Measurements from ENCODE around the gene LBX2. TPM values are rescaled to one million over a fixed set of nuclear protein-coding genes. Genes with fewer than 3 reads are reported as not detected.

The LBX2 gene
- total and polyA plus RNA-seq, 4 donors: 0.75 to 1.7 (median 0.87) TPM

Other genes with a start within 250 kb of the LBX2 start
- 1 to 10 TPM; 6.2 to 7.3 TPM for gene SLC4A5, start 156.2 kb downstream of the LBX2 start, total RNA-seq
- gene SLC4A5, start 156.2 kb downstream of the LBX2 start, polyA plus RNA-seq: 1 to 10 TPM in 1 of 2 donors, not detected in 1; 1.6 TPM
- 100 to 1,000 TPM; 141 to 158 TPM for gene DCTN1, start 119.3 kb downstream of the LBX2 start, total RNA-seq
- gene DCTN1, start 119.3 kb downstream of the LBX2 start, polyA plus RNA-seq: 100 to 1,000 TPM in 1 of 2 donors, 10 to 100 TPM in 1; 73.8 to 106 TPM
- 1 to 10 TPM; 1.4 to 3.1 TPM for gene C2orf81, start 78.0 kb downstream of the LBX2 start, total RNA-seq
- gene C2orf81, start 78.0 kb downstream of the LBX2 start, polyA plus RNA-seq: 1 to 10 TPM; 1.3 to 4.5 TPM
- gene WDR54, start 77.9 kb downstream of the LBX2 start, total RNA-seq: 10 to 100 TPM in 1 of 2 donors, 1 to 10 TPM in 1; 6.3 to 10.2 TPM
- gene WDR54, start 77.9 kb downstream of the LBX2 start, polyA plus RNA-seq: 10 to 100 TPM in 1 of 2 donors, 1 to 10 TPM in 1; 6.5 to 19.9 TPM
- gene RTKN, start 57.7 kb downstream of the LBX2 start, total RNA-seq: 10 to 100 TPM; 11.7 to 27.7 TPM
- gene RTKN, start 57.7 kb downstream of the LBX2 start, polyA plus RNA-seq: 10 to 100 TPM; 10.3 to 19.5 TPM
- 10 to 100 TPM; 29.3 to 38.2 TPM for gene INO80B, start 44.5 kb downstream of the LBX2 start, total RNA-seq
- gene INO80B, start 44.5 kb downstream of the LBX2 start, polyA plus RNA-seq: 10 to 100 TPM; 18.2 to 60.9 TPM
- gene WBP1, start 41.2 kb downstream of the LBX2 start, total RNA-seq: 10 to 100 TPM; 38.1 to 56.5 TPM
- 100 to 1,000 TPM in 1 of 2 donors, 10 to 100 TPM in 1; 59.2 to 149 TPM for gene WBP1, start 41.2 kb downstream of the LBX2 start, polyA plus RNA-seq
- gene MOGS, start 34.2 kb downstream of the LBX2 start, total RNA-seq: 10 to 100 TPM; 33.4 to 45.1 TPM
- 10 to 100 TPM; 13.8 to 36.2 TPM for gene MOGS, start 34.2 kb downstream of the LBX2 start, polyA plus RNA-seq
- 10 to 100 TPM; 56.6 to 63.1 TPM for gene MRPL53, start 26.9 kb downstream of the LBX2 start, total RNA-seq
- 10 to 100 TPM; 55.1 to 55.8 TPM for gene MRPL53, start 26.9 kb downstream of the LBX2 start, polyA plus RNA-seq
- gene CCDC142, start 16.6 kb downstream of the LBX2 start, total RNA-seq: 10 to 100 TPM; 16.1 to 26.0 TPM
- 1 to 10 TPM; 3.4 to 9.3 TPM for gene CCDC142, start 16.6 kb downstream of the LBX2 start, polyA plus RNA-seq
- 10 to 100 TPM; 19.2 to 29.5 TPM for gene TTC31, start 16.5 kb downstream of the LBX2 start, total RNA-seq
- gene TTC31, start 16.5 kb downstream of the LBX2 start, polyA plus RNA-seq: 10 to 100 TPM in 1 of 2 donors, 1 to 10 TPM in 1; 4.0 to 18.4 TPM
- gene PCGF1, start 8.1 kb upstream of the LBX2 start, total RNA-seq: 10 to 100 TPM; 13.3 to 15.9 TPM
- gene PCGF1, start 8.1 kb upstream of the LBX2 start, polyA plus RNA-seq: 10 to 100 TPM in 1 of 2 donors, 1 to 10 TPM in 1; 8.0 to 17.5 TPM
- not detected for gene TLX2, start 14.8 kb upstream of the LBX2 start, total RNA-seq
- gene TLX2, start 14.8 kb upstream of the LBX2 start, polyA plus RNA-seq: not detected
- gene DQX1, start 26.6 kb upstream of the LBX2 start, total RNA-seq: under 1 TPM in 1 of 2 donors, not detected in 1; 0.24 TPM
- 1 to 10 TPM in 1 of 2 donors, not detected in 1; 4.1 TPM for gene DQX1, start 26.6 kb upstream of the LBX2 start, polyA plus RNA-seq
- gene AUP1, start 30.1 kb upstream of the LBX2 start, total RNA-seq: 10 to 100 TPM; 73.0 to 85.4 TPM
- gene AUP1, start 30.1 kb upstream of the LBX2 start, polyA plus RNA-seq: 100 to 1,000 TPM in 1 of 2 donors, 10 to 100 TPM in 1; 49.5 to 279 TPM
- 10 to 100 TPM; 31.9 to 35.4 TPM for gene HTRA2, start 30.3 kb upstream of the LBX2 start, total RNA-seq
- gene HTRA2, start 30.3 kb upstream of the LBX2 start, polyA plus RNA-seq: 10 to 100 TPM; 27.4 to 46.9 TPM
- 10 to 100 TPM; 18.9 to 27.1 TPM for gene LOXL3, start 54.3 kb upstream of the LBX2 start, total RNA-seq
- gene LOXL3, start 54.3 kb upstream of the LBX2 start, polyA plus RNA-seq: 10 to 100 TPM in 1 of 2 donors, 1 to 10 TPM in 1; 6.4 to 16.9 TPM
- 10 to 100 TPM; 18.2 to 19.6 TPM for gene DOK1, start 55.1 kb upstream of the LBX2 start, total RNA-seq
- 10 to 100 TPM; 14.9 to 16.3 TPM for gene DOK1, start 55.1 kb upstream of the LBX2 start, polyA plus RNA-seq
- 1 to 10 TPM in 1 of 2 donors, not detected in 1; 1.3 TPM for gene M1AP, start 148.7 kb upstream of the LBX2 start, total RNA-seq
- gene M1AP, start 148.7 kb upstream of the LBX2 start, polyA plus RNA-seq: not detected
- 10 to 100 TPM in 1 of 2 donors, 1 to 10 TPM in 1; 7.7 to 10.8 TPM for gene SEMA4F, start 154.6 kb upstream of the LBX2 start, total RNA-seq
- 1 to 10 TPM; 1.4 to 6.7 TPM for gene SEMA4F, start 154.6 kb upstream of the LBX2 start, polyA plus RNA-seq

Measured in aorta (tissue), 4 donors.